K562 (cell line): ENCODE data around the gene DNAAF3. TPM values are rescaled to one million over a fixed set of nuclear protein-coding genes. Genes with fewer than 3 reads are reported as not detected.

Experiments
- ATAC-seq: fragments of 200-7000 bp; cut with Tn5 transposase; 3 replicates; pipeline ENCODE4 v1.9.1; 2020; ENCODE audit warnings: moderate library complexity
- BruUV-seq: library from RNA; stranded (reverse); fragments of 400-500 nt; replicated peaks from 2 replicates; lab custom pipeline; 2021; lab: Mats Ljungman, UMichigan
- CTCF ChIA-PET: fragments of 300-600 bp; formaldehyde crosslinking; extraction: SDS; loops from one replicate; lab custom pipeline; 2021; ENCODE audit warnings: low intra/inter-chr PET ratio; lab: Yijun Ruan, JAX
- POLR2A ChIA-PET: fragments of 300-600, 350-650 bp; sonication (Branson Sonifier 250); formaldehyde crosslinking; extraction: SDS; loops from one replicate; lab custom pipeline; 2021; ENCODE audit warnings: antibody characterized with exemption, inconsistent platforms; lab: Yijun Ruan, JAX
- DNase-seq, 4 experiments: peaks; one replicate each; pipeline versions ENCODE4 v3.0.0 to v3.0.0-alpha.2; 2011 to 2018; ENCODE audit warnings: low spot score in 3 of 4, mixed read lengths in 3 of 4; ENCODE audit errors: extremely low read depth in 1 of 4
- FAIRE-seq: peaks from 2 replicates; lab custom pipeline; 2011; peaks lifted over from hg19 to GRCh38; lab: Jason Lieb, UNC
- H2AFZ ChIP-seq: 2 replicates; pipeline ENCODE4 v1.6.0; 2011; ENCODE audit warnings: low read depth, low read length, control low read depth, inconsistent platforms
- H3K27ac ChIP-seq: fragments of 200-600 bp; 3 replicates; pipeline ENCODE4 v1.8.0; 2011; ENCODE audit warnings: low read depth, mild to moderate bottlenecking, control low read depth, inconsistent platforms, low read length, moderate library complexity, mixed read lengths; ENCODE audit errors: extremely low read depth
- H3K27me3 ChIP-seq, 2 experiments: fragments of 300-600 bp in 1 of 2; 2 replicates in 1 of 2; 3 replicates in 1 of 2; pipeline versions ENCODE4 v1.6.0 to v1.8.0; 2011; ENCODE audit warnings: inconsistent platforms in 2 of 2, low read length in 2 of 2, mild to moderate bottlenecking in 1 of 2, mixed read lengths in 1 of 2, moderate library complexity in 1 of 2; ENCODE audit not compliant: control insufficient read depth in 2 of 2, insufficient read depth in 2 of 2
- H3K36me3 ChIP-seq: fragments of 300-600 bp; 3 replicates; pipeline ENCODE4 v1.8.0; 2011; ENCODE audit warnings: mild to moderate bottlenecking, low read length, inconsistent platforms; ENCODE audit not compliant: control insufficient read depth, insufficient read depth
- H3K4me1 ChIP-seq, 2 experiments: fragments of 200-600 bp in 1 of 2; replicated peaks in 1 of 2; 2 replicates in 1 of 2; 3 replicates in 1 of 2; pipeline versions ENCODE4 v1.5.1 to v1.8.0; 2011; ENCODE audit warnings: inconsistent platforms in 2 of 2, low read length in 2 of 2, mild to moderate bottlenecking in 1 of 2, mixed read lengths in 1 of 2, moderate library complexity in 1 of 2; ENCODE audit not compliant: control insufficient read depth in 2 of 2, insufficient read depth in 2 of 2
- H3K4me2 ChIP-seq: 2 replicates; pipeline ENCODE4 v1.6.1; 2011; ENCODE audit warnings: low read length, control low read depth, inconsistent platforms, mixed read lengths; ENCODE audit not compliant: insufficient read depth
- H3K4me3 ChIP-seq: fragments of 200-600 bp; sonication (generic), shearing (Covaris generic); 2 replicates; pipeline ENCODE4 v1.5.1; 2016; ENCODE audit warnings: control low read depth, inconsistent platforms
- H3K79me2 ChIP-seq: fragments of 200-600 bp; 3 replicates; pipeline ENCODE4 v1.8.0; 2011; ENCODE audit warnings: low read length, inconsistent platforms; ENCODE audit not compliant: control insufficient read depth, insufficient read depth
- H3K9ac ChIP-seq, 2 experiments: 2 replicates each; pipeline versions ENCODE4 v1.6.0 to v1.6.1; 2011; ENCODE audit warnings: low read depth in 2 of 2, low read length in 2 of 2, control low read depth in 1 of 2, inconsistent platforms in 1 of 2, mild to moderate bottlenecking in 1 of 2, mixed read lengths in 1 of 2; ENCODE audit not compliant: insufficient read depth in 1 of 2
- H3K9me1 ChIP-seq: one replicate; pipeline ENCODE4 v1.6.0; 2011; ENCODE audit warnings: inconsistent platforms, mild to moderate bottlenecking, low read length, moderate library complexity; ENCODE audit not compliant: control insufficient read depth, insufficient read depth
- H3K9me3 ChIP-seq: replicated peaks from 2 replicates; pipeline ENCODE4 v1.5.1; 2011; ENCODE audit warnings: low read depth, low read length, inconsistent platforms; ENCODE audit not compliant: control insufficient read depth, insufficient read depth
- H4K20me1 ChIP-seq: replicated peaks from 2 replicates; pipeline ENCODE4 v1.6.1; 2011; ENCODE audit warnings: low read length, inconsistent platforms, mixed read lengths; ENCODE audit not compliant: control insufficient read depth, insufficient read depth
- ARHGAP35 ChIP-seq: fragments of 450-650 bp; IDR thresholded peaks from 2 replicates; pipeline ENCODE4 v1.6.1; 2018; ENCODE audit not compliant: partially characterized antibody
- ARNT ChIP-seq, 2 experiments: fragments of 450-650 bp; IDR thresholded peaks; 2 replicates each; pipeline ENCODE4 v1.6.1; 2016; ENCODE audit warnings: mild to moderate bottlenecking in 1 of 2
- EGR1 ChIP-seq: fragments of 450-650 bp; conservative IDR thresholded peaks from 2 replicates; pipeline ENCODE4 v1.6.1; 2017; ENCODE audit warnings: mild to moderate bottlenecking
- ELF4 ChIP-seq: fragments of 450-650 bp; formaldehyde crosslinking; IDR thresholded peaks from 2 replicates; pipeline ENCODE4 v1.4.0; 2022; ENCODE audit warnings: missing genetic modification characterization
- FOXP1 ChIP-seq: sonication (generic); formaldehyde crosslinking; IDR thresholded peaks from 2 replicates; pipeline ENCODE4 v1.8.0; 2022; ENCODE audit warnings: mild to moderate bottlenecking, missing genetic modification reagents
- MBD2 ChIP-seq: sonication (generic); IDR thresholded peaks from 2 replicates; pipeline ENCODE4 v1.6.1; 2016; ENCODE audit warnings: low read depth, borderline replicate concordance
- MED1 ChIP-seq: sonication (generic); formaldehyde crosslinking; IDR thresholded peaks from 2 replicates; pipeline ENCODE4 v1.8.1; 2023; ENCODE audit warnings: missing genetic modification reagents, borderline replicate concordance
- MTF1 ChIP-seq: fragments of 250-450 bp; sonication (Bioruptor Pico); IDR thresholded peaks from 2 replicates; pipeline ENCODE4 v1.9.0; 2021; ENCODE audit warnings: moderate library complexity, mild to moderate bottlenecking, inconsistent platforms, borderline replicate concordance
- MXI1 ChIP-seq: IDR thresholded peaks from 2 replicates; pipeline ENCODE4 v1.6.1; 2011; ENCODE audit warnings: low read depth, mild to moderate bottlenecking, improper control_type of control experiment, low read length
- PML ChIP-seq: IDR thresholded peaks from 2 replicates; pipeline ENCODE4 v1.6.1; 2012; ENCODE audit warnings: low read length, inconsistent platforms
- ZBTB7A ChIP-seq: IDR thresholded peaks from 2 replicates; pipeline ENCODE4 v1.6.1; 2011; ENCODE audit warnings: low read depth, mild to moderate bottlenecking, low read length, moderate library complexity, borderline replicate concordance; ENCODE audit not compliant: control insufficient read depth
- WGBS: fragments of 100-300 bp; shearing (Covaris generic); methylation state at CpG from one replicate; pipeline ENCODE4 v1.1.6; 2016; ENCODE audit warnings: low coverage, mixed read lengths; ENCODE audit not compliant: insufficient coverage; ENCODE audit errors: missing lambda C conversion rate; 5-methylcytosine and 5-hydroxymethylcytosine counted together
- in situ Hi-C: fragments of 300-500 bp; cut with MboI; formaldehyde crosslinking; loops from 4 replicates; pipeline ENCODE4 v1.15.0; 2018; ENCODE audit warnings: inconsistent platforms, mixed read lengths
- intact Hi-C: fragments of 100-400 bp; cut with micrococcal nuclease; formaldehyde crosslinking; loops from 2 replicates; pipeline ENCODE4 v1.14.2; 2022
- polyA plus RNA-seq, 8 experiments: library from polyadenylated mRNA; depleted of rRNA in 4 of 8; stranded (reverse) in 5 of 8; unstranded in 3 of 8; fragments of >200 nt; fragmentation: Nextera tagmentation in 2 of 8; fragmentation: Illumina TruSeq in 1 of 8; extraction: Ambion mirVana in 2 of 8; extraction: Trizol in 1 of 8; gene quantifications; 2 replicates each; pipeline versions ENCODE4 v1.2.1 to v1.2.3, GENCODE V29; 2011 to 2014; ENCODE audit warnings: inconsistent platforms in 1 of 8, missing spikeins in 1 of 8
- total RNA-seq, 7 experiments: library from RNA; depleted of rRNA in 6 of 7; stranded (reverse); fragments of >200 nt in 6 of 7; fragmentation: Illumina TruSeq in 2 of 7; extraction: Trizol in 2 of 7; gene quantifications; 2 replicates each; pipeline versions ENCODE4 v1.2.1 to v1.2.3, GENCODE V29; 2011 to 2021; ENCODE audit warnings: low replicate concordance in 1 of 7
- TF ChIP-seq, protein P1 (sequence below): conservative IDR thresholded peaks from 2 replicates; pipeline ENCODE4 v1.6.1; 2011; ENCODE audit warnings: low read depth, mild to moderate bottlenecking, low read length; ENCODE audit not compliant: control insufficient read depth

DNAAF3 gene
- total and polyA plus RNA-seq, 9 of the 15 experiments (the other 6 are each of a cell fraction or from before 2014, with no cell fraction given) = 21.6 to 61.5 (median 43.0) TPM

DNA sequence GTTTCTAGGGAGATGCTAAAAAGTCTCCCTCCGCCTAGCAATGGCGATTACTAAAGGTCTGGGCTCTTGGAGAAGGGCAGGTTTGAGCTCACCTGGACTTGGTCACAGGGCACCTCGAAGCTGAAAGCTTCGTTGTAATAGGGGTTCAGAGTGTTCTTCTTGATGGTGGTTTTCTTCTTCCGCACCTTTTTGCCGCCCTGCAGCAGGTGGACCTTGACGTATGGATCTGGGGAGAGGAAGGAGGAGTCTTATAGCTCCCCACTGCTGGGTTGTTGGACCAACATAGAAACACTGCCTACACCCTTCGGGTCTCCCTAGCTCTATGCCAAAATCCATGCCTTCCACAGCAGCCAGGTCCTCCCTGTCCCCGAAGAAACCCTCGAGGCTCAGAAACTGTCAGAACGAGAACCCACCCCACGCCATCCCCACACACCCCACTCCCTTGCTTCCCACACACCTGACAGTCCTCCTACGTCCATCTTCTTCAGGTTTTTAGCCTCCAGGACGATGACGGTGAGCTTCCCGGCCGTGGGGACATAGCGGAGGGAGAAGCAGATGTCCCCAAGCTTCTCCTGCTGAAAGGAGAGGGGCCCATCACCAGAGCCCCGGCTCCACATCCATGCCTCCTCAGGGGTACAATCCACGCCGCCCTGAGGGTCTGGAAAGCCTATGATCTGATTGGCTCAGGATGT lies 8.2 kb upstream of the DNAAF3 start:
- peak overlapping the region; percentile 95 for H2AFZ ChIP-seq
- no peak for FAIRE-seq
- peak overlapping the region; percentile 88 for H3K4me2 ChIP-seq
- peak in 1 of 4 experiments; percentile 21 for DNase-seq
- H3K36me3 ChIP-seq = no peaks in the 10 kb centered on the region
- ChIA-PET POLR2A (interaction anchor here (0.5 to 2.7 kb wide), 12 partner anchors 8 to 279 kb away, joined by 3 to 19 read pairs (median 4); partner anchors contain the start of genes DNAAF3, PPP6R1, PTPRH and UBE2S), CTCF (no interaction called here)
- no peaks in the 10 kb centered on the region; the same call in 2 of the 3 replicates for H3K79me2 ChIP-seq
- H3K4me1 ChIP-seq = peaks cover 32 to 48% of the 10 kb centered on the region in 2 experiments
- H3K4me3 ChIP-seq = peak overlapping the region; percentile 60
- 0% methylated on average over 17 of the region's 21 CpGs for WGBS
- BruUV-seq = TSS peak; percentile 76
- peak overlapping the region; percentile 75 for H3K27ac ChIP-seq
- no peaks in the 10 kb centered on the region for H3K9me3 ChIP-seq
- no peaks in the 10 kb centered on the region for H3K9me1 ChIP-seq
- in situ Hi-C loops (loop anchor here (25.0 kb wide), 1 partner anchor 963 kb away; the partner anchor contains the start of gene ZNF444), intact Hi-C loops (no loop called here)
- ATAC-seq = peak; percentile 5
- peaks cover 6% of the 10 kb centered on the region; the same call in 1 of the 2 replicates for H4K20me1 ChIP-seq
- H3K9ac ChIP-seq = peak overlapping the region; percentile 72 to 94
- no peaks in the 10 kb centered on the region for H3K27me3 ChIP-seq
- 0 out of 2 replicates have a peak, but pooled peaks have one; percentile 6 for TF ChIP-seq EGR1
- peak; percentile 52 for TF ChIP-seq PML
- no peak for TF ChIP-seq MTF1
- no peak for TF ChIP-seq ELF4 (CRISPR knock-in tag)
- TF ChIP-seq, protein P1, sequence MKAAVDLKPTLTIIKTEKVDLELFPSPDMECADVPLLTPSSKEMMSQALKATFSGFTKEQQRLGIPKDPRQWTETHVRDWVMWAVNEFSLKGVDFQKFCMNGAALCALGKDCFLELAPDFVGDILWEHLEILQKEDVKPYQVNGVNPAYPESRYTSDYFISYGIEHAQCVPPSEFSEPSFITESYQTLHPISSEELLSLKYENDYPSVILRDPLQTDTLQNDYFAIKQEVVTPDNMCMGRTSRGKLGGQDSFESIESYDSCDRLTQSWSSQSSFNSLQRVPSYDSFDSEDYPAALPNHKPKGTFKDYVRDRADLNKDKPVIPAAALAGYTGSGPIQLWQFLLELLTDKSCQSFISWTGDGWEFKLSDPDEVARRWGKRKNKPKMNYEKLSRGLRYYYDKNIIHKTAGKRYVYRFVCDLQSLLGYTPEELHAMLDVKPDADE = peak; percentile 11; the same call in 1 of the 2 replicates
- 0 out of 2 replicates have a peak, but pooled peaks have one; percentile 8 for TF ChIP-seq ZBTB7A
- TF ChIP-seq ARHGAP35 = peak; percentile 56
- no peak for TF ChIP-seq FOXP1 (CRISPR knock-in tag)
- 0 out of 4 replicates have a peak, but pooled peaks of 1 of the 2 experiments have one; percentile 35 for TF ChIP-seq ARNT (IDR thresholded peaks at IDR 0.05)
- TF ChIP-seq MED1 = no peak
- TF ChIP-seq MBD2 = peak; percentile 17; the same call in 1 of the 2 replicates
- no peak for TF ChIP-seq MXI1
